IMR-90 (cell line): ENCODE data around the gene HNRNPAB. TPM values are rescaled to one million over a fixed set of nuclear protein-coding genes. Genes with fewer than 3 reads are reported as not detected.

Experiments used
- ATAC-seq: fragments of 200-7000 bp; cut with Tn5 transposase; 2 replicates; pipeline ENCODE4 v1.9.1; 2020; ENCODE audit warnings: low read depth, mild to moderate bottlenecking, moderate library complexity
- BruUV-seq: library from RNA; stranded (reverse); fragments of 400-500 nt; replicated peaks from 2 replicates; lab custom pipeline; 2021; lab: Mats Ljungman, UMichigan
- CTCF ChIA-PET: fragments of 300-600 bp; formaldehyde crosslinking; extraction: SDS; loops from one replicate; lab custom pipeline; 2021; ENCODE audit warnings: antibody characterized with exemption; lab: Yijun Ruan, JAX
- POLR2A ChIA-PET: fragments of 300-600 bp; sonication (Branson Sonifier 250); formaldehyde crosslinking; loops from one replicate; lab custom pipeline; 2022; ENCODE audit warnings: antibody characterized with exemption; ENCODE audit not compliant: unreplicated experiment; lab: Charles Lee
- DNase-seq: peaks from one replicate; pipeline ENCODE4 v3.0.0; 2013
- H2AFZ ChIP-seq: replicated peaks from 2 replicates; pipeline ENCODE3; 2013; ENCODE audit warnings: low read length, mild to moderate bottlenecking; ENCODE audit not compliant: poor library complexity
- H2AK5ac ChIP-seq: 2 replicates; pipeline ENCODE4 v1.6.1; 2013; ENCODE audit warnings: low read depth, low read length, inconsistent platforms
- H2AK9ac ChIP-seq: replicated peaks from 2 replicates; pipeline ENCODE3; 2013; ENCODE audit warnings: mild to moderate bottlenecking, low read depth, low read length, moderate library complexity; ENCODE audit not compliant: poor library complexity
- H2BK120ac ChIP-seq: 2 replicates; pipeline ENCODE4 v1.6.1; 2013; ENCODE audit warnings: low read depth, low read length, inconsistent platforms
- H2BK15ac ChIP-seq: 3 replicates; pipeline ENCODE4 v1.6.1; 2013; ENCODE audit warnings: low read depth, low read length, inconsistent platforms
- H2BK20ac ChIP-seq: 2 replicates; pipeline ENCODE4 v1.6.1; 2013; ENCODE audit warnings: low read depth, mild to moderate bottlenecking, inconsistent platforms, low read length, moderate library complexity
- H2BK5ac ChIP-seq: 2 replicates; pipeline ENCODE4 v1.6.1; 2013; ENCODE audit warnings: mild to moderate bottlenecking, low read depth, low read length, inconsistent platforms; ENCODE audit not compliant: poor library complexity, severe bottlenecking
- H3K14ac ChIP-seq: replicated peaks from 2 replicates; pipeline ENCODE4 v1.6.1; 2013; ENCODE audit warnings: low read depth, low read length, inconsistent platforms
- H3K18ac ChIP-seq: 2 replicates; pipeline ENCODE4 v1.6.1; 2013; ENCODE audit warnings: low read depth, low read length, control low read depth
- H3K23ac ChIP-seq: 2 replicates; pipeline ENCODE4 v1.6.1; 2013; ENCODE audit warnings: low read depth, low read length, inconsistent platforms
- H3K27ac ChIP-seq: 2 replicates; pipeline ENCODE4 v1.5.1; 2013; ENCODE audit warnings: mild to moderate bottlenecking, control low read depth, low read length; ENCODE audit not compliant: insufficient read depth
- H3K27me3 ChIP-seq: 2 replicates; pipeline ENCODE4 v1.6.1; 2013; ENCODE audit warnings: low read length; ENCODE audit not compliant: control insufficient read depth, insufficient read depth
- H3K36me3 ChIP-seq: 2 replicates; pipeline ENCODE4 v1.6.1; 2013; ENCODE audit warnings: low read length, mixed read lengths; ENCODE audit not compliant: control insufficient read depth, insufficient read depth
- H3K4ac ChIP-seq: 2 replicates; pipeline ENCODE4 v1.6.1; 2013; ENCODE audit warnings: low read depth, low read length, inconsistent platforms
- H3K4me1 ChIP-seq: 2 replicates; pipeline ENCODE4 v1.6.1; 2013; ENCODE audit warnings: low read length, mixed read lengths; ENCODE audit not compliant: control insufficient read depth, insufficient read depth
- H3K4me2 ChIP-seq: 2 replicates; pipeline ENCODE4 v1.6.1; 2013; ENCODE audit warnings: low read depth, mild to moderate bottlenecking, control low read depth, low read length, moderate library complexity
- H3K4me3 ChIP-seq: 2 replicates; pipeline ENCODE4 v1.5.1; 2013; ENCODE audit warnings: low read depth, mild to moderate bottlenecking, control low read depth, low read length, moderate library complexity; ENCODE audit not compliant: insufficient read depth
- H3K56ac ChIP-seq: 2 replicates; pipeline ENCODE4 v1.6.1; 2013; ENCODE audit warnings: low read length, inconsistent platforms; ENCODE audit not compliant: insufficient read depth; ENCODE audit errors: extremely low read depth
- H3K79me1 ChIP-seq, 2 experiments: 2 replicates each; pipeline ENCODE4 v1.6.1; 2013; ENCODE audit warnings: low read length in 2 of 2, inconsistent platforms in 1 of 2, low read depth in 1 of 2
- H3K9ac ChIP-seq: 2 replicates; pipeline ENCODE4 v1.6.1; 2013; ENCODE audit warnings: low read depth, low read length, control low read depth
- H3K9me1 ChIP-seq: 2 replicates; pipeline ENCODE4 v1.6.1; 2013; ENCODE audit warnings: low read length, inconsistent platforms; ENCODE audit not compliant: insufficient read depth
- H3K9me3 ChIP-seq: 2 replicates; pipeline ENCODE4 v1.6.1; 2013; ENCODE audit warnings: low read length; ENCODE audit not compliant: control insufficient read depth, insufficient read depth
- H4K20me1 ChIP-seq: 2 replicates; pipeline ENCODE4 v1.6.1; 2013; ENCODE audit warnings: low read length, inconsistent platforms; ENCODE audit not compliant: insufficient read depth
- H4K5ac ChIP-seq: 2 replicates; pipeline ENCODE4 v1.6.1; 2013; ENCODE audit warnings: mild to moderate bottlenecking, low read depth, low read length, control low read depth
- H4K8ac ChIP-seq, 2 experiments: 2 replicates each; pipeline ENCODE4 v1.6.1; 2013; ENCODE audit warnings: low read depth in 2 of 2, low read length in 2 of 2, control low read depth in 1 of 2, inconsistent platforms in 1 of 2
- H4K91ac ChIP-seq: 2 replicates; pipeline ENCODE4 v1.6.1; 2013; ENCODE audit warnings: low read depth, low read length, inconsistent platforms; ENCODE audit not compliant: insufficient read depth
- BHLHE40 ChIP-seq: fragments of 150-350 bp; IDR thresholded peaks from 2 replicates; pipeline ENCODE4 v1.6.1; 2016; ENCODE audit warnings: mild to moderate bottlenecking, low read depth, low read length
- CEBPB ChIP-seq: IDR thresholded peaks from 2 replicates; pipeline ENCODE4 v1.6.1; 2012; ENCODE audit warnings: low read depth, low read length, improper control_type of control experiment
- CHD1 ChIP-seq: IDR thresholded peaks from 2 replicates; pipeline ENCODE4 v1.6.1; 2012; ENCODE audit warnings: low read depth, low read length, improper control_type of control experiment
- FOS ChIP-seq: fragments of 150-350 bp; IDR thresholded peaks from 2 replicates; pipeline ENCODE4 v1.6.1; 2016; ENCODE audit warnings: low read depth, low read length
- MAFK ChIP-seq: IDR thresholded peaks from 2 replicates; pipeline ENCODE4 v1.6.1; 2012; ENCODE audit warnings: low read depth, low read length, improper control_type of control experiment
- MAZ ChIP-seq: IDR thresholded peaks from 2 replicates; pipeline ENCODE4 v1.6.1; 2012; ENCODE audit warnings: low read depth, mild to moderate bottlenecking, low read length, improper control_type of control experiment, moderate library complexity, borderline replicate concordance
- MXI1 ChIP-seq: IDR thresholded peaks from 2 replicates; pipeline ENCODE4 v1.6.1; 2012; ENCODE audit warnings: low read depth, mild to moderate bottlenecking, low read length, moderate library complexity, borderline replicate concordance
- NFE2L2 ChIP-seq: fragments of 150-350 bp; IDR thresholded peaks from 2 replicates; pipeline ENCODE4 v1.6.1; 2016; ENCODE audit warnings: low read depth, mild to moderate bottlenecking, low read length
- POLR2A ChIP-seq: IDR thresholded peaks from 2 replicates; pipeline ENCODE4 v1.6.1; 2012; ENCODE audit warnings: mild to moderate bottlenecking, low read depth, low read length
- RAD21 ChIP-seq: IDR thresholded peaks from 2 replicates; pipeline ENCODE4 v1.6.1; 2012; ENCODE audit warnings: low read length, improper control_type of control experiment
- RCOR1 ChIP-seq: IDR thresholded peaks from 2 replicates; pipeline ENCODE4 v1.6.1; 2012; ENCODE audit warnings: mild to moderate bottlenecking, low read length, improper control_type of control experiment; ENCODE audit not compliant: insufficient replicate concordance
- RFX5 ChIP-seq: IDR thresholded peaks from 2 replicates; pipeline ENCODE4 v1.8.0; 2012; ENCODE audit warnings: low read depth, mild to moderate bottlenecking, low read length, moderate library complexity
- SMC3 ChIP-seq: fragments of 150-350 bp; IDR thresholded peaks from 2 replicates; pipeline ENCODE4 v1.6.1; 2016; ENCODE audit warnings: low read depth, mild to moderate bottlenecking, antibody characterized with exemption, low read length, moderate library complexity
- WGBS, 2 experiments: methylation state at CpG; one replicate each; pipeline versions ENCODE4 v1.1.5 to v1.1.7; 2013; ENCODE audit warnings: missing lambda C conversion rate in 2 of 2; ENCODE audit not compliant: insufficient read length in 1 of 2; ENCODE audit errors: extremely low coverage in 2 of 2; 5-methylcytosine and 5-hydroxymethylcytosine counted together
- dilution Hi-C: fragments of 300-500 bp; cut with HindIII; formaldehyde crosslinking; loops from one replicate; pipeline ENCODE4 v1.14.3; 2018; ENCODE audit warnings: low sequenced_read_pairs; ENCODE audit not compliant: unreplicated experiment
- in situ Hi-C: fragments of 300-500 bp; cut with MboI; formaldehyde crosslinking; loops from 3 replicates; pipeline ENCODE4 v1.14.3; 2019; ENCODE audit warnings: low sequenced_read_pairs, inconsistent platforms, mixed read lengths
- intact Hi-C: fragments of 100-400 bp; cut with micrococcal nuclease; formaldehyde crosslinking; loops from 2 replicates; pipeline ENCODE4 v1.10.0; 2022
- polyA plus RNA-seq, 3 experiments: library from polyadenylated mRNA; depleted of rRNA; stranded (reverse); fragments of >200 nt; gene quantifications; 2 replicates each; pipeline ENCODE4 v1.2.3, GENCODE V29; 2012; ENCODE audit warnings: low replicate concordance in 1 of 3
- total RNA-seq: library from RNA; depleted of rRNA; stranded (reverse); fragments of >200 nt; gene quantifications from 2 replicates; pipeline ENCODE4 v1.2.3, GENCODE V29; 2012
- TF ChIP-seq, protein P1 (sequence below): fragments of 150-350 bp; IDR thresholded peaks from 2 replicates; pipeline ENCODE4 v1.6.1; 2016; ENCODE audit warnings: low read depth, mild to moderate bottlenecking, low read length, moderate library complexity, borderline replicate concordance
- TF ChIP-seq, protein P2 (sequence below): conservative IDR thresholded peaks from 2 replicates; pipeline ENCODE4 v1.5.1; 2012; ENCODE audit warnings: mild to moderate bottlenecking, low read depth, low read length, improper control_type of control experiment
- TF ChIP-seq, protein P3 (sequence below): fragments of 150-350 bp; IDR thresholded peaks from 2 replicates; pipeline ENCODE4 v1.6.1; 2017; ENCODE audit warnings: mild to moderate bottlenecking, antibody characterized with exemption, low read length, low read depth

HNRNPAB gene
- total and polyA plus RNA-seq, 2 of the 4 experiments (the other 2 are of a cell fraction): 32.1 to 128 TPM

DNA sequence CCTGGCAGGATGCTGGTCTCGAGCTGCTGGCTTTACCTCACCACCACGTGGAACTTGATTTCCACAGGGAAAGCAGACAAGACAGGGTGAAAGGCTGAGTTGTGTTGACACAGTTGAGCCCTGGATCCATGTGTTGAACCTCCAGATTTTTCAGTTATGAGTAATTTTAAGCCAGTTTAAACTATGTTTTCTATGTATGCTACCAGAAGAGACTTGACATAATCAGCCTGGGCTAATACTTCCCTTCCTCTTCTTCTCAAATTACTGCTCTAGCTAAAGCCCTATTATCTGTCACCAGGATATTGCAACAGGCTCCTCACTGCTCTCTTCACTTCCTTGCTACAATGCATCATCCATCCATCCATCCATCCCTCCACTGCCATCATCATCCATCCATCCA, 40.2 kb downstream of the HNRNPAB start:
- Histone ChIP-seq H2AFZ (no peak overlapping the region), H2AK9ac (no peak overlapping the region)

More for the DNA sequence above, 40.2 kb downstream of the HNRNPAB start:
- no peaks in the 10 kb centered on the region for H4K20me1 ChIP-seq
- H2BK15ac ChIP-seq: no peak overlapping the region
- peak overlapping the region; percentile 64; the same call in 1 of the 2 replicates for H3K27ac ChIP-seq
- H3K18ac ChIP-seq: no peak overlapping the region
- H2BK20ac ChIP-seq: no peak overlapping the region
- H3K79me1 ChIP-seq: no peaks in the 10 kb centered on the region
- H2BK5ac ChIP-seq: no peak overlapping the region
- ChIA-PET POLR2A (no interaction called here), CTCF (no interaction called here)
- DNase-seq (peak; percentile 66), ATAC-seq (peak; percentile 73)
- in situ Hi-C loops: no loop called here
- H2BK120ac ChIP-seq: no peak overlapping the region
- H4K91ac ChIP-seq: no peak overlapping the region
- H4K8ac ChIP-seq: no peak overlapping the region
- dilution Hi-C loops: no loop called here
- no peak overlapping the region for H3K4ac ChIP-seq
- no peaks in the 10 kb centered on the region for H3K9me3 ChIP-seq
- H3K4me3 ChIP-seq: no peak overlapping the region
- no peaks in the 10 kb centered on the region for H3K9me1 ChIP-seq
- H3K14ac ChIP-seq: no peak overlapping the region
- no peak overlapping the region for H3K56ac ChIP-seq
- H3K23ac ChIP-seq: no peak overlapping the region
- H3K36me3 ChIP-seq: no peaks in the 10 kb centered on the region
- H3K4me1 ChIP-seq: peaks cover 2% of the 10 kb centered on the region; the same call in 1 of the 2 replicates
- H3K4me2 ChIP-seq: peak overlapping the region; percentile 13; the same call in 1 of the 2 replicates
- peaks cover 3% of the 10 kb centered on the region; the same call in 1 of the 2 replicates for H3K27me3 ChIP-seq
- no peak overlapping the region for H4K5ac ChIP-seq
- BruUV-seq: no TSS peak
- no CpG with 5 or more reads among the region's 2 CpGs for WGBS, 2 experiments
- TF ChIP-seq RFX5: no peak
- no peak for TF ChIP-seq NFE2L2
- no peak for TF ChIP-seq MAZ
- TF ChIP-seq POLR2A: no peak
- TF ChIP-seq FOS: no peak
- TF ChIP-seq RCOR1: no peak
- TF ChIP-seq SMC3: no peak
- TF ChIP-seq RAD21: no peak
- TF ChIP-seq, protein P1, sequence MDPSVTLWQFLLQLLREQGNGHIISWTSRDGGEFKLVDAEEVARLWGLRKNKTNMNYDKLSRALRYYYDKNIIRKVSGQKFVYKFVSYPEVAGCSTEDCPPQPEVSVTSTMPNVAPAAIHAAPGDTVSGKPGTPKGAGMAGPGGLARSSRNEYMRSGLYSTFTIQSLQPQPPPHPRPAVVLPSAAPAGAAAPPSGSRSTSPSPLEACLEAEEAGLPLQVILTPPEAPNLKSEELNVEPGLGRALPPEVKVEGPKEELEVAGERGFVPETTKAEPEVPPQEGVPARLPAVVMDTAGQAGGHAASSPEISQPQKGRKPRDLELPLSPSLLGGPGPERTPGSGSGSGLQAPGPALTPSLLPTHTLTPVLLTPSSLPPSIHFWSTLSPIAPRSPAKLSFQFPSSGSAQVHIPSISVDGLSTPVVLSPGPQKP: no peak
- no peak for TF ChIP-seq CHD1
- no peak for TF ChIP-seq MAFK
- no peak for TF ChIP-seq BHLHE40
- TF ChIP-seq, protein P2, sequence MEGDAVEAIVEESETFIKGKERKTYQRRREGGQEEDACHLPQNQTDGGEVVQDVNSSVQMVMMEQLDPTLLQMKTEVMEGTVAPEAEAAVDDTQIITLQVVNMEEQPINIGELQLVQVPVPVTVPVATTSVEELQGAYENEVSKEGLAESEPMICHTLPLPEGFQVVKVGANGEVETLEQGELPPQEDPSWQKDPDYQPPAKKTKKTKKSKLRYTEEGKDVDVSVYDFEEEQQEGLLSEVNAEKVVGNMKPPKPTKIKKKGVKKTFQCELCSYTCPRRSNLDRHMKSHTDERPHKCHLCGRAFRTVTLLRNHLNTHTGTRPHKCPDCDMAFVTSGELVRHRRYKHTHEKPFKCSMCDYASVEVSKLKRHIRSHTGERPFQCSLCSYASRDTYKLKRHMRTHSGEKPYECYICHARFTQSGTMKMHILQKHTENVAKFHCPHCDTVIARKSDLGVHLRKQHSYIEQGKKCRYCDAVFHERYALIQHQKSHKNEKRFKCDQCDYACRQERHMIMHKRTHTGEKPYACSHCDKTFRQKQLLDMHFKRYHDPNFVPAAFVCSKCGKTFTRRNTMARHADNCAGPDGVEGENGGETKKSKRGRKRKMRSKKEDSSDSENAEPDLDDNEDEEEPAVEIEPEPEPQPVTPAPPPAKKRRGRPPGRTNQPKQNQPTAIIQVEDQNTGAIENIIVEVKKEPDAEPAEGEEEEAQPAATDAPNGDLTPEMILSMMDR: no peak
- TF ChIP-seq CEBPB: no peak
- TF ChIP-seq, protein P3, sequence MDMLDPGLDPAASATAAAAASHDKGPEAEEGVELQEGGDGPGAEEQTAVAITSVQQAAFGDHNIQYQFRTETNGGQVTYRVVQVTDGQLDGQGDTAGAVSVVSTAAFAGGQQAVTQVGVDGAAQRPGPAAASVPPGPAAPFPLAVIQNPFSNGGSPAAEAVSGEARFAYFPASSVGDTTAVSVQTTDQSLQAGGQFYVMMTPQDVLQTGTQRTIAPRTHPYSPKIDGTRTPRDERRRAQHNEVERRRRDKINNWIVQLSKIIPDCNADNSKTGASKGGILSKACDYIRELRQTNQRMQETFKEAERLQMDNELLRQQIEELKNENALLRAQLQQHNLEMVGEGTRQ: no peak
- TF ChIP-seq MXI1: no peak
- H2AK5ac ChIP-seq: no peak overlapping the region
- H3K9ac ChIP-seq: no peak overlapping the region
- intact Hi-C loops: no loop called here
